Measurements from ENCODE around the gene DGKQ.

Gene DGKQ

DNA sequence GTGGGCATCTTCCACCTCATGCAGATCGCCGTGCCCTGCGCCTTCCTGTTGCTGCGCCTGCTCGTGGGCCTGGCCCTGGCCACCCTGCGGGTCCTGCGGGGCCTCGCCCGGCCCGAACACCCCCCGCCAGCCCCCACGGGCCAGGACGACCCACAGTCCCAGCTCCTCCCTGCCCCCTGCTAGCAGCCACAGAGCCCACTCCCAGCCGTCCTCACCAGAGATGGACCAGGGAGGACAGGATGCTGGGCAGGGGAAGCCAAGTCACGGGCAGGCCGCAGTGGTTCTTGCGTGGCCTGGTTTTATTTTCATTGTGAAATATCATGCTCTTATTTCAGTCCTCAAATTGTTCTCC is 15.1 kb downstream of the DGKQ start:
- Histone ChIP-seq H3K9me2 (replicated peaks; ENCODE audit: insufficient read depth, low read length) (no peaks in the 10 kb centered on the region), H3K9ac (ENCODE audit: low read length) (no peak overlapping the region), H3K4me3 (ENCODE audit: insufficient read depth, low read length, poor library complexity, severe bottlenecking) (no peak overlapping the region), H4K20me1 (ENCODE audit: low read depth, low read length) (no peaks in the 10 kb centered on the region), H3K4me2 (ENCODE audit: low read depth, low read length, poor library complexity, severe bottlenecking) (no peak overlapping the region), H3K27ac (ENCODE audit: low read depth, low read length) (no peak overlapping the region), H2AFZ (ENCODE audit: low read depth, low read length, severe bottlenecking) (no peak overlapping the region), H3K27me3 (ENCODE audit: low read length) (no peaks in the 10 kb centered on the region), H3F3A (ENCODE audit: insufficient read depth) (no peaks in the 10 kb centered on the region), H3K9me3 (ENCODE audit: insufficient read depth, low read length) (no peaks in the 10 kb centered on the region), H3K79me2 (ENCODE audit: insufficient read depth, low read length) (no peaks in the 10 kb centered on the region), H3K36me3 (ENCODE audit: low read length) (no peaks in the 10 kb centered on the region)
- TF ChIP-seq CTCF (IDR thresholded peaks at IDR 0.05; ENCODE audit: insufficient read depth, low read length, poor library complexity, severe bottlenecking), result no peak
- TF ChIP-seq EZH2phosphoT487 (conservative IDR thresholded peaks at IDR 0.05; ENCODE audit: low read length), result no peak

- TF ChIP-seq EZH2phosphoT487 (conservative IDR thresholded peaks at IDR 0.05; ENCODE audit: low read length) (no peak), CTCF (IDR thresholded peaks at IDR 0.05; ENCODE audit: insufficient read depth, low read length, poor library complexity, severe bottlenecking) (no peak)
- no peaks in the 10 kb centered on the region for H4K20me1 ChIP-seq (ENCODE audit: low read depth, low read length)
- no peaks in the 10 kb centered on the region for H3K9me2 ChIP-seq (replicated peaks; ENCODE audit: insufficient read depth, low read length)
- no peak overlapping the region for H2AFZ ChIP-seq (ENCODE audit: low read depth, low read length, severe bottlenecking)
- H3K27ac ChIP-seq (ENCODE audit: low read depth, low read length), result no peak overlapping the region
- no peaks in the 10 kb centered on the region for H3K36me3 ChIP-seq (ENCODE audit: low read length)
- H3K9me3 ChIP-seq (ENCODE audit: insufficient read depth, low read length), result no peaks in the 10 kb centered on the region
- no peak overlapping the region for H3K4me2 ChIP-seq (ENCODE audit: low read depth, low read length, poor library complexity, severe bottlenecking)
- no peaks in the 10 kb centered on the region for H3K27me3 ChIP-seq (ENCODE audit: low read length)
- H3K9ac ChIP-seq (ENCODE audit: low read length), result no peak overlapping the region
- no peaks in the 10 kb centered on the region for H3F3A ChIP-seq (ENCODE audit: insufficient read depth)
- no peak overlapping the region for H3K4me3 ChIP-seq (ENCODE audit: insufficient read depth, low read length, poor library complexity, severe bottlenecking)
- no peaks in the 10 kb centered on the region for H3K79me2 ChIP-seq (ENCODE audit: insufficient read depth, low read length)
Observed at GRCh38 chr4:957581-958313, 15.6 kb downstream of the DGKQ start.

DNA sequence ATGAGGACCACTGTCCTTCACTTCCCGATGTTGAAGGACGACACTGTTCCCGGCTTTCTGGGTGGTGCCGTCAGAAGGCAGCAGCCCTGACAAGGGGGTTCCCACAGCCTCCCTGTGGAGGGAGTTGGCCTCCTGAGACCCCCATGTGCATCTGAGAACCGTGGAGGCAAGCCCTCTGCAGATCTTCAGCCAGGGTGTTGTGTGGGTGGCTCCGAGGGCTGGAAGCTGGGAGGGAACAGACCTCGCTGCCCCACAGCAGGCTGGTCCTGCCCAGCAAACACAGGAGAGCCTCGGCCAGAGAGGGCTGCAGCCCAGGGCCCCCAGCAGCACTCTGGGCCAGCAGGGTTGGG is 16.2 kb downstream of the DGKQ start:
- Histone ChIP-seq H4K20me1 (ENCODE audit: low read depth, low read length) (no peaks in the 10 kb centered on the region), H3K4me3 (ENCODE audit: insufficient read depth, low read length, poor library complexity, severe bottlenecking) (no peak overlapping the region), H3K79me2 (ENCODE audit: insufficient read depth, low read length) (no peaks in the 10 kb centered on the region), H3F3A (ENCODE audit: insufficient read depth) (no peaks in the 10 kb centered on the region), H3K36me3 (ENCODE audit: low read length) (no peaks in the 10 kb centered on the region), H3K9me3 (ENCODE audit: insufficient read depth, low read length) (no peaks in the 10 kb centered on the region), H3K27ac (ENCODE audit: low read depth, low read length) (no peak overlapping the region), H3K9me2 (replicated peaks; ENCODE audit: insufficient read depth, low read length) (no peaks in the 10 kb centered on the region), H3K4me2 (ENCODE audit: low read depth, low read length, poor library complexity, severe bottlenecking) (no peak overlapping the region), H3K9ac (ENCODE audit: low read length) (no peak overlapping the region), H2AFZ (ENCODE audit: low read depth, low read length, severe bottlenecking) (no peak overlapping the region), H3K27me3 (ENCODE audit: low read length) (no peaks in the 10 kb centered on the region)
- no peak for TF ChIP-seq EZH2phosphoT487 (conservative IDR thresholded peaks at IDR 0.05; ENCODE audit: low read length)
- TF ChIP-seq CTCF (IDR thresholded peaks at IDR 0.05; ENCODE audit: insufficient read depth, low read length, poor library complexity, severe bottlenecking), result no peak

All from SU-DHL-6 (cell line).